ENCODE data around the gene MARCHF3. TPM values are rescaled to one million over a fixed set of nuclear protein-coding genes. Genes with fewer than 3 reads are reported as not detected.

The MARCHF3 gene
- total RNA-seq, 4 donors from 2014 or later: 3.0 to 14.5 (median 4.6) TPM

DNA sequence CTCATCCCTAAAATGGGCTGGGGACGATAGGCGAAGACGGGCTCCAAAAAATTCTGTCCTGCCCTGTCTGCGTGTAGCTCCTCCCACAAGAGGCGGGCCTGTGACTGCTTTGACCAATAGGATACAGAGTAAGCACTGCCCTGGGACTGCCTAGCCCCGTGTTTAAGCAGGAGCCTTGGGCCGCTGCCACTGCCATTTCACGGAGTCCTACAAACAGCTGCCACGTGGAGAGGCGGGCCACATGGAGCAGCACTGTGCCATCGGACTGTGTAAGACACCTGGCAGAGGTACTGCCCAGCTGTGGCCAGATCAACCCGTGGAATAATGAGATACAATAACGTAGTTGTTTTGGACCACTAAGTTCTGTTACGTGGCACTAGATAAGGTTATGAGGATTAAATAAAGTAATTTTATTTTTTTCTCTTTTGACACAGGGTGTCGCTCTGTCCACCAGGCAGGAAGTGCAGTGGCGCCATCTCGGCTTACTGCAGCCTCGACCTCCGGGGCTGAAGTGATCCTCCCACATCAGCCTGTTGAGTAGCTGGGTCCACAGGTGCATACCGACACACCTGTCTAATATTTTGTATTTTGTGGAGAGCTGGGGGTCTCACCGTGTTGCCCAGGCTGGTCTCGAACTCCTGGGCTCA, 166.2 kb downstream of the MARCHF3 start:
- WGBS, 2 donors: 94% methylated on average over 22 of the region's 22 CpGs

DNA sequence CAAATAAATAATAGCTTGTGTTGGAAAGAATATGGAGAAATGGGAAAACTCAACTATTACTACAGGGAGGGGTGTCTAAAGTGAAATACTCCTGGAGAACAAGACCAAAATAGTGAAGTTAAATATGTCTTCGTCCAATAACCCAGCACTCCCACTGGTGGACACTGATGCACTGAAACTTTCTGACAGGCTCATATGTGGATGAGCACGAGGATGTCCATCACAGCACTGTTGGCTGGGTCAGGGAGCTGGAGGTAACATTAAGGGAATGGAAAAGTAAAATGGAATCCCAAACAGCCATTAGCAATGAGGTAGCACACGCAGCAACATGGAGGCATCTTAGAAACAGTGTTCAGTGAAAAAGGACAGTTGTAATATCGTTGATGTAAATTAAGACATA, 167.0 kb downstream of the MARCHF3 start:
- Histone ChIP-seq H3K4me3 (replicated peaks in 1 of 3) (no peak overlapping the region), H3K36me3 (no peaks in the 10 kb centered on the region), H3K9me3 (no peaks in the 10 kb centered on the region), H3K4me1 (no peaks in the 10 kb centered on the region), H3K27ac (no peak overlapping the region), H3K27me3 (no peaks in the 10 kb centered on the region)
- WGBS, 2 donors: 96% methylated on average over 4 of the region's 4 CpGs
- no peak for TF ChIP-seq POLR2A (IDR thresholded peaks at IDR 0.05)
- TF ChIP-seq, protein P1, sequence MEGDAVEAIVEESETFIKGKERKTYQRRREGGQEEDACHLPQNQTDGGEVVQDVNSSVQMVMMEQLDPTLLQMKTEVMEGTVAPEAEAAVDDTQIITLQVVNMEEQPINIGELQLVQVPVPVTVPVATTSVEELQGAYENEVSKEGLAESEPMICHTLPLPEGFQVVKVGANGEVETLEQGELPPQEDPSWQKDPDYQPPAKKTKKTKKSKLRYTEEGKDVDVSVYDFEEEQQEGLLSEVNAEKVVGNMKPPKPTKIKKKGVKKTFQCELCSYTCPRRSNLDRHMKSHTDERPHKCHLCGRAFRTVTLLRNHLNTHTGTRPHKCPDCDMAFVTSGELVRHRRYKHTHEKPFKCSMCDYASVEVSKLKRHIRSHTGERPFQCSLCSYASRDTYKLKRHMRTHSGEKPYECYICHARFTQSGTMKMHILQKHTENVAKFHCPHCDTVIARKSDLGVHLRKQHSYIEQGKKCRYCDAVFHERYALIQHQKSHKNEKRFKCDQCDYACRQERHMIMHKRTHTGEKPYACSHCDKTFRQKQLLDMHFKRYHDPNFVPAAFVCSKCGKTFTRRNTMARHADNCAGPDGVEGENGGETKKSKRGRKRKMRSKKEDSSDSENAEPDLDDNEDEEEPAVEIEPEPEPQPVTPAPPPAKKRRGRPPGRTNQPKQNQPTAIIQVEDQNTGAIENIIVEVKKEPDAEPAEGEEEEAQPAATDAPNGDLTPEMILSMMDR (IDR thresholded peaks at IDR 0.05): no peak
- intact Hi-C loops (cut with DNase I): no loop called here
- no peak for DNase-seq

More for the DNA sequence above, 166.2 kb downstream of the MARCHF3 start:
- H3K27ac ChIP-seq: no peak overlapping the region
- DNase-seq: no peak
- H3K27me3 ChIP-seq: no peaks in the 10 kb centered on the region
- no peaks in the 10 kb centered on the region for H3K36me3 ChIP-seq
- no peaks in the 10 kb centered on the region for H3K9me3 ChIP-seq
- intact Hi-C loops (cut with DNase I): no loop called here
- no peak for TF ChIP-seq POLR2A (IDR thresholded peaks at IDR 0.05)
- TF ChIP-seq, protein P1 (IDR thresholded peaks at IDR 0.05): no peak
- H3K4me3 ChIP-seq (replicated peaks in 1 of 3): no peak overlapping the region
- H3K4me1 ChIP-seq: no peaks in the 10 kb centered on the region

DNA sequence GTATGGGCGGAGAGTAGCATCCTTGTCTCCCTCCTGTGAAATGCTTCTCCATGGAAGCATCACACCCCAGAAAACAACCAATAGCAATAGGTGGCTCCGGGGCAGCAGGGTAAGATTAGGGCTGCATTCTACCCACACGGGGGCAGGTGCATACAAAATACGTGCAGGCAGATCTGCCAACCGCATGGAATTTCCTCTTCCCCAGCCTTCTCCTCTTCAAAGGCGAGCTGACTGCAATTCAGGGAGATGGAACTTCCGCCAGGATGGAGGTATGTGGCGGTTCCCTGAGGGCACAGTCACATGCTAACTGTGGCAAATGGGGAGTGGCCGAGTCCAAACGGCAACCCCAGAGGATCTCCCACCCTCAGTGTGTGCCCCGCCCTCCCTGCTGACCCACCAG, 171.9 kb downstream of the MARCHF3 start:
- Histone ChIP-seq H3K27me3 (no peaks in the 10 kb centered on the region), H3K36me3 (no peaks in the 10 kb centered on the region), H3K4me1 (no peaks in the 10 kb centered on the region), H3K27ac (no peak overlapping the region), H3K9me3 (no peaks in the 10 kb centered on the region), H3K4me3 (replicated peaks in 1 of 3) (no peak overlapping the region)
- TF ChIP-seq, protein P1 (IDR thresholded peaks at IDR 0.05): no peak
- 86 to 93% methylated on average over 10 to 11 of the region's 11 CpGs for WGBS, 2 donors
- intact Hi-C loops (cut with DNase I): no loop called here
- DNase-seq: no peak

DNA sequence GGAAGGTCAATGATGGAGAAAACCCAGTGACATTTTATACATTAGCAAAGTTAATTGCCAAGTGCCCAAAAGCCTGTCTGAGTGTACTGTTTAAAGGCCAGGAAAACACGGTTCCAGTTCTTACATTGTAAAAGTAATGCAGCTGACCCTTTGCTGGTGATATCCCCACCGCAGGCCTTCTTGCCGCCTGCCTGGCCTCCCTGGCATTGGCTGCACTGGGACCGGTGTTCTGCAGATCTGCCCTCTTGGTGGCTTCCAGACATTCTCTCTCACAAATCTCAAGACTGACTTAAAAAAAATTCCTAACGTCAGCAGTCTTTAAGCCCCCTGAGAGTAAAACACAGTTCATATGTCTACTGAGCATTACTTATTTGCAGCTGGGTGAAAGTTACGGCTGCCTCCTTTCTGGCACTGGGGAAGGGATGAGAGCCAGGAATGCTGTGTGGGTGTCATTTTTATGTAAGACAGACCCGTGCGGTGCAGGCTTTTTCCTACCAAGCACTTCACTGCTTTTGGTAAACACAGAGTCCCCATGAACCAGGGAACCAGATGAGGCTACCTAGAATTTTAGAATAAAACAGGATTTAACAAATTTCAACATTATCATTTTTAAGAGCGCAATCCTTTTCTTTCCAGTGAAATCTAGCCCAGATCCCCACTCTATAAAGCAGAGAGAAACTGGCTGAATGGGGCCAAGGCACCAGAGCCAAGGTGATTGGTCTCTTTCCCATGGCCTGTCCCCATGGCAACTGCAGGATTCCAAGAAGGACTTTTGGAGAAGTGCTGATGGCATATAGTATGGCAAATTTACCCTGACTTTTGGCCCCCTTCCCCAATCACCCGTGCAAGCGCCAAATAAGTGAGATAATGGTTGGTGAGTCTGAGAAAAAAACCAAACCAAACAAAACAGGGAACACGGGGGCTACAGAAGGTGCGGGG, 172.6 kb downstream of the MARCHF3 start:
- Histone ChIP-seq H3K36me3 (no peaks in the 10 kb centered on the region), H3K4me1 (peaks cover 0 to 2% of the 10 kb centered on the region in 2 donors), H3K4me3 (replicated peaks in 1 of 3) (no peak overlapping the region), H3K9me3 (no peaks in the 10 kb centered on the region), H3K27ac (no peak overlapping the region), H3K27me3 (no peaks in the 10 kb centered on the region)
- 81 to 82% methylated on average over 13 of the region's 13 CpGs for WGBS, 2 donors
- DNase-seq: no peak
- intact Hi-C loops (cut with DNase I): no loop called here
- no peak for TF ChIP-seq POLR2A (IDR thresholded peaks at IDR 0.05)
- TF ChIP-seq, protein P1 (IDR thresholded peaks at IDR 0.05): no peak

DNA sequence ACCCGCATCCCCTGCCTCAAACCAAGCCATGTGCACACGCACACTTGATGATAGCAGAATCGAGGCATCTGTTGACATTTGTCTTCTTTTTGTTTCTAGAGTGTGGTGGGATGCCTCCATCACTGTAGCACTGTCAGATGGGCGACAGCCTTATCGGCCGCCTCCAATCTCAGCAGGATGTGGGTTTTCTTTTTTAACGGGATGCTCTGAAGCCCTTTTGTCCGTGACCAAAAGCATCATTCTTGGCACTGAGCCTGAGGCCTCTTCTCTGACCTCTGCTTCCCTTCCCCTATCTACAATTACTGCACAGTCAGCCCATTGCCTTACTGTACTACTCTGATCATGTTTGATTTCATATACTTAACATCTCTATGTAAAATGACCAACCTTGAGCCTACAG, 175.1 kb downstream of the MARCHF3 start:
- Histone ChIP-seq H3K27ac (no peak overlapping the region), H3K4me3 (replicated peaks in 1 of 3) (no peak overlapping the region), H3K36me3 (no peaks in the 10 kb centered on the region), H3K27me3 (no peaks in the 10 kb centered on the region), H3K9me3 (no peaks in the 10 kb centered on the region), H3K4me1 (peaks cover 4 to 22% of the 10 kb centered on the region in 2 donors)
- TF ChIP-seq POLR2A (IDR thresholded peaks at IDR 0.05): no peak
- TF ChIP-seq, protein P1 (IDR thresholded peaks at IDR 0.05): no peak
- 65 to 84% methylated on average over 8 of the region's 8 CpGs for WGBS, 2 donors
- no peak for DNase-seq
- intact Hi-C loops (cut with DNase I): no loop called here
